Smooth muscle cell (in vitro differentiated cells): ENCODE results near the gene TNFRSF12A. TPM values are rescaled to one million over a fixed set of nuclear protein-coding genes. Genes with fewer than 3 reads are reported as not detected.

Experiments
- DNase-seq: peaks from one replicate; lab custom pipeline; 2025; ENCODE audit not compliant: unreplicated experiment; lab: John Stamatoyannopoulos, UW
- H2AFZ ChIP-seq: fragments of 200-600 bp; sonication (generic); 2 replicates; pipeline ENCODE4 v1.6.0; 2016; ENCODE audit warnings: antibody characterized with exemption, low read depth, mild to moderate bottlenecking
- H3F3A ChIP-seq: fragments of 200-600 bp; sonication (generic); 2 replicates; pipeline ENCODE4 v1.6.0; 2017; ENCODE audit warnings: antibody characterized with exemption, low read depth
- H3K27ac ChIP-seq: fragments of 200-600 bp; sonication (generic); 2 replicates; pipeline ENCODE4 v1.5.1; 2016; ENCODE audit warnings: low read depth, mild to moderate bottlenecking
- H3K27me3 ChIP-seq: fragments of 200-600 bp; sonication (generic); 2 replicates; pipeline ENCODE4 v1.6.1; 2016; ENCODE audit warnings: low read depth, mild to moderate bottlenecking
- H3K36me3 ChIP-seq: fragments of 200-600 bp; sonication (generic); 2 replicates; pipeline ENCODE4 v1.5.1; 2016; ENCODE audit warnings: low read depth
- H3K4me1 ChIP-seq: fragments of 200-600 bp; sonication (generic); 2 replicates; pipeline ENCODE4 v1.5.1; 2016; ENCODE audit warnings: low read depth
- H3K4me2 ChIP-seq: fragments of 200-600 bp; sonication (generic); 2 replicates; pipeline ENCODE4 v1.6.0; 2016; ENCODE audit warnings: mild to moderate bottlenecking
- H3K4me3 ChIP-seq: fragments of 200-600 bp; sonication (generic); 2 replicates; pipeline ENCODE4 v1.5.1; 2016; ENCODE audit warnings: mild to moderate bottlenecking
- H3K79me2 ChIP-seq: fragments of 200-600 bp; sonication (generic); 2 replicates; pipeline ENCODE4 v1.6.0; 2016; ENCODE audit warnings: low read depth, mild to moderate bottlenecking
- H3K9ac ChIP-seq: fragments of 200-600 bp; sonication (generic); 2 replicates; pipeline ENCODE4 v1.6.0; 2016; ENCODE audit warnings: low read depth
- H3K9me3 ChIP-seq: fragments of 200-600 bp; sonication (generic); replicated peaks from 2 replicates; pipeline ENCODE4 v1.5.1; 2016; ENCODE audit warnings: low read depth
- H4K20me1 ChIP-seq: fragments of 200-600 bp; sonication (generic); 2 replicates; pipeline ENCODE4 v1.6.0; 2016; ENCODE audit warnings: low read depth
- WGBS: methylation state at CpG from one replicate; pipeline ENCODE4 v1.1.7; 2016; ENCODE audit warnings: low lambda C conversion rate; 5-methylcytosine and 5-hydroxymethylcytosine counted together
- polyA plus RNA-seq: library from polyadenylated mRNA; unstranded; fragments of >200 nt; fragmentation: Nextera tagmentation; extraction: Ambion mirVana; gene quantifications from 2 replicates; pipeline ENCODE4 v1.2.1, GENCODE V29; 2016
- total RNA-seq: library from RNA; depleted of rRNA; stranded (reverse); fragments of >200 nt; gene quantifications from 2 replicates; pipeline ENCODE4 v1.2.3, GENCODE V29; 2014
- TF ChIP-seq, protein P1 (sequence below): fragments of 200-600 bp; sonication (generic); IDR thresholded peaks from 2 replicates; pipeline ENCODE4 v1.5.1; 2017; ENCODE audit warnings: borderline replicate concordance, mild to moderate bottlenecking, antibody characterized with exemption; ENCODE audit not compliant: insufficient read depth, poor library complexity, severe bottlenecking

The TNFRSF12A gene
- total and polyA plus RNA-seq, 2 experiments from 2014 or later: 219 to 386 TPM

DNA sequence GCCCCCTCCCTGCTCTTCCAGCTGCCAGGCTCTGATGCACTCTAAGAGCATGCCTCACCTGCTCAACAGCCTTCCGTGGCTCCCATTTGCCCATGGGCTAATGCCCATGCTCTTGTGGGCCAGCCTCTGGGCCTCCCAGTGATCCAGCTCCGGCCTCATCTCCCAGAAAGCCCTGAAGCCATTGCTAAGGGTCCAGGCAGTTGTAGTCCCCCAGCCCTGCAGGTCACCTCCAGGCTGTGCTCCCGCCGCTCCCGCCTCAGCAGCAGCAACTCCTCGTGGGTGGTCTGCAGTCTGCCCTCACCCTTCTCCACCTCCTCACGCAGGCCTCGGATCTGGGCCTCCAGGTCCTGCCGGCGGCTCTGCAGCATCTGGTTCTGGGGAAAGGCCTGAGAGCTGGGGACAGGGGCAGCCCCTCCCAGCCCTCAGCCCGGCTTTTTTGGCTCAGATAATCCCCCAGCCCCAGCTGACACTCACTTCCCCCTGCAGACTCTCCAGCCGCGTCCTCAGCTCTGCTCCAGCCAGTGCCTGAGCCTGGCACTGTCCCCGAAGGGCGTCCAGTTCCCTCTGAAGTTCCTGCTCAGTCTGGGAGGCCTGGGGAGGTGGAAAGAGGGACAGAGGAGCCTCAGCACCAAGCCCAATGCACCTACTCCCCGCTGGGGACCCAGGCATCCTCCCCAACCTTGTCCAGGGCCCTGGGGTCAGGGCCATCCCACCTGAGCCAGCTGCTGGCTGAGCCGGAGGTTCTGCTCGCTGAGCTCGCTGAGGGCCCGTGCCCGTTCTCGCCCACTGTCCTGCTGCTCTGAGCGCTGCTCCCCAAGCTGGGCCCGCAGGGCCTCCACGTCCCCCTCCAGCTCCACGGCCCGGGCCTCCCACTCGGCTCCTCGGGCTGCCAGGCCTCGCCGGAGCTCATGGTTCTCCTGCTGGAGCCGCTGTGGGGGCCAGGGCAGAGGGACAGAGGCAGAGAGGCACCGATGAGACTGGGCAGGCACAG is 10.3 kb downstream of the TNFRSF12A start:
- Histone ChIP-seq H3K4me2 (no peak overlapping the region), H3K27ac (no peak overlapping the region), H3K4me3 (no peak overlapping the region), H3K4me1 (peaks cover 8% of the 10 kb centered on the region), H2AFZ (no peak overlapping the region), H3K79me2 (no peaks in the 10 kb centered on the region), H3K9ac (no peak overlapping the region), H3K9me3 (no peaks in the 10 kb centered on the region), H3K27me3 (peaks cover 42% of the 10 kb centered on the region), H4K20me1 (peaks cover 49% of the 10 kb centered on the region), H3K36me3 (no peaks in the 10 kb centered on the region), H3F3A (no peaks in the 10 kb centered on the region)
- 89% methylated on average over 33 of the region's 33 CpGs for WGBS
- DNase-seq: no peak
- TF ChIP-seq, protein P1, sequence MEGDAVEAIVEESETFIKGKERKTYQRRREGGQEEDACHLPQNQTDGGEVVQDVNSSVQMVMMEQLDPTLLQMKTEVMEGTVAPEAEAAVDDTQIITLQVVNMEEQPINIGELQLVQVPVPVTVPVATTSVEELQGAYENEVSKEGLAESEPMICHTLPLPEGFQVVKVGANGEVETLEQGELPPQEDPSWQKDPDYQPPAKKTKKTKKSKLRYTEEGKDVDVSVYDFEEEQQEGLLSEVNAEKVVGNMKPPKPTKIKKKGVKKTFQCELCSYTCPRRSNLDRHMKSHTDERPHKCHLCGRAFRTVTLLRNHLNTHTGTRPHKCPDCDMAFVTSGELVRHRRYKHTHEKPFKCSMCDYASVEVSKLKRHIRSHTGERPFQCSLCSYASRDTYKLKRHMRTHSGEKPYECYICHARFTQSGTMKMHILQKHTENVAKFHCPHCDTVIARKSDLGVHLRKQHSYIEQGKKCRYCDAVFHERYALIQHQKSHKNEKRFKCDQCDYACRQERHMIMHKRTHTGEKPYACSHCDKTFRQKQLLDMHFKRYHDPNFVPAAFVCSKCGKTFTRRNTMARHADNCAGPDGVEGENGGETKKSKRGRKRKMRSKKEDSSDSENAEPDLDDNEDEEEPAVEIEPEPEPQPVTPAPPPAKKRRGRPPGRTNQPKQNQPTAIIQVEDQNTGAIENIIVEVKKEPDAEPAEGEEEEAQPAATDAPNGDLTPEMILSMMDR: no peak

DNA sequence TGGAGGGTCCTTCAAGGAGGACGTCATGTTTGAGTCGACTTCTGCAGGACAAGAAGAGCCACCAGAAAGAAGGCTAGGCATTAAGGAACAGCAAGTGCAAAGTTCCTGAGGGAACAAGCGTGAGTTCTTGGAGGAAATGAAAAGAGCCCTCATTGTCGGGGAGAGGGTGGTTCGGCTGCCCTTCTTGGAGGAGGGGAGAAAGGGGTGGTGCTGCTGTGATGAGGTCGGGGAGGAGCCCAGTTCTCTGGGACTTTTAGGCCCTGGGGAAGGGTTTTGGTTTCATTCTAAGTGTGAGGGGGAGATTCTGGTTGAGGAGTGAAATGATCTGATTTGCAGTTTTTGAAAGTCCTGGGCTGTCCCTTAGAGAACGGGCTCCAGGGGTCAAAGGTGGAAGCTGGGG is 12.5 kb downstream of the TNFRSF12A start:
- H3K79me2 ChIP-seq: no peaks in the 10 kb centered on the region
- no peak for DNase-seq
- TF ChIP-seq, protein P1: no peak
- H3K27ac ChIP-seq: no peak overlapping the region
- H3K9me3 ChIP-seq: no peaks in the 10 kb centered on the region
- H3K4me1 ChIP-seq: peaks cover 8% of the 10 kb centered on the region
- 74% methylated on average over 7 of the region's 7 CpGs for WGBS
- H2AFZ ChIP-seq: no peak overlapping the region
- no peak overlapping the region for H3K4me3 ChIP-seq
- H4K20me1 ChIP-seq: peaks cover 28% of the 10 kb centered on the region
- H3K36me3 ChIP-seq: no peaks in the 10 kb centered on the region
- H3K9ac ChIP-seq: no peak overlapping the region
- peaks cover 63% of the 10 kb centered on the region for H3K27me3 ChIP-seq
- no peak overlapping the region for H3K4me2 ChIP-seq
- no peaks in the 10 kb centered on the region for H3F3A ChIP-seq

DNA sequence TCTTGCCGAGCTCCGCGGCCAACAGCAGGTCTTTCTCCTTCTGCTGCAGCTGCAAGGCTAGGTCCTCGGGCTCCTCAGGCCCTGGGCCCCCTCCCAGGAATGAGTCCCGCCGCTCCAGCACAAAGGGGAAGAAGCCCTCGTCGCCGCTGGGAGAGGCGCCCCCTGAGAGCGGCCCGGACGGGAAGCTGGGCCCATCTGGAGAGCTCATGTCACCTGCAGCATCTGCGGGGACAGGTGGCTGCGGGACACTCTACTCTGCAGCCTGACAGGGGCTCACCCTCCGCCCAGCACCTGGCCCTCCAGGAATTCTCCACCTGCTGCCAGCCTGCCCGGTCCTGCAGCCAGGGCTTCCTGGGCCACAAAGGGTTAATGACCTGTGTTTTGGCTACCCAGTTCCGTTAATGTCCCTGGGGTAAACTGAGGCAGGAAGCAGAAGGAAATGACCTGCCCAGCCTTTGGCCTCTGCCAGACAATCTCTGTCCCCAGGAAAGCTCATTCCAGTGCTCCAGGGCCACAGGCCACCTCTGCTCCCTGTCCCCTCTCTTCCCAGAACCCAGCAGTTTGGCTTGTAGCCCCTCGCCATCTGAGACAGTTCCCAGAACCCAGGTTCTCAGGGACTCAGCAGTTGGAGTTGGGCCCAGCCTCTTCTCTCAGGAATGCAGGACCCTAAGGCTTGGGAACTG is 15.3 kb downstream of the TNFRSF12A start:
- H3F3A ChIP-seq: no peaks in the 10 kb centered on the region
- peaks cover 72% of the 10 kb centered on the region for H3K27me3 ChIP-seq
- H3K36me3 ChIP-seq: no peaks in the 10 kb centered on the region
- no peak overlapping the region for H3K4me3 ChIP-seq
- no peak for DNase-seq
- no peak overlapping the region for H3K9ac ChIP-seq
- H3K4me1 ChIP-seq: peaks cover 4% of the 10 kb centered on the region
- WGBS: 75% methylated on average over 19 of the region's 19 CpGs
- no peaks in the 10 kb centered on the region for H3K9me3 ChIP-seq
- TF ChIP-seq, protein P1: no peak
- peaks cover under 1% of the 10 kb centered on the region for H4K20me1 ChIP-seq
- no peak overlapping the region for H2AFZ ChIP-seq
- H3K27ac ChIP-seq: no peak overlapping the region
- peak overlapping the region; percentile 70 for H3K4me2 ChIP-seq
- H3K79me2 ChIP-seq: no peaks in the 10 kb centered on the region
